ENCODE data around the gene CPNE4. TPM values are rescaled to one million over a fixed set of nuclear protein-coding genes. Genes with fewer than 3 reads are reported as not detected.
"Not testable (repeated sequence)": the region's sequence is repeated elsewhere in the genome, so short reads cannot be mapped to it uniquely, and the experiment has no call there.

The CPNE4 gene
- total RNA-seq, 2 donors from 2014 or later, result 0.31 to 28.0 TPM

- Histone ChIP-seq H3K9me3 (no peaks in the 10 kb centered on the region), H3K27ac (no peak overlapping the region), H3K4me1 (no peaks in the 10 kb centered on the region), H3K4me3 (no peak overlapping the region), H3K27me3 (no peaks in the 10 kb centered on the region), H3K36me3 (no peaks in the 10 kb centered on the region)
- no peak for DNase-seq (ENCODE audit: low spot score)
- no peak for TF ChIP-seq CTCF (IDR thresholded peaks at IDR 0.05)
Observed at GRCh38 chr3:132071043-132071442, 36.2 kb upstream of the CPNE4 start.

- no peak for DNase-seq (ENCODE audit: low spot score)
- Histone ChIP-seq H3K9me3 (no peaks in the 10 kb centered on the region), H3K36me3 (no peaks in the 10 kb centered on the region), H3K4me1 (no peaks in the 10 kb centered on the region), H3K27ac (no peak overlapping the region), H3K4me3 (no peak overlapping the region), H3K27me3 (no peaks in the 10 kb centered on the region)
- TF ChIP-seq CTCF (IDR thresholded peaks at IDR 0.05), result no peak
Observed at GRCh38 chr3:132064114-132064513, 29.3 kb upstream of the CPNE4 start.

DNA sequence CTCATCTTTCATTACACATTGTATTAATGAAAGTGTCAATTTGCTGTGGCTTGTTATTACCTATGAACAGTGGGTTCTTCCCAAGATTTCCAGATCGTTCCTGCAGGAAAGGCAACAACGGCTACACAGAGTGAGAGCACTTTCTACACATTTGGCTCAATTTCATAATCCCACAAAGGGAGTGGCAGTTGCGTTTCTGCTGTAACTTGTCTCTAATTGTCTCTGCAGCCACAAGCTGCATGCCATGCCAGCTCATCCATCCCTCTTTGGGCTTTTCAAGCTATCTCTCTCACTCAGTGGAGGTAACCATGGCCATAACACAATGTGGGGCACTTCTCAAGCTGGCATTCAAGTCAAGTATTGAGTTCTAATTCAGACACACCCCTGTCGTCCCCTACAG lies 27.7 kb upstream of the CPNE4 start:
- H3K27ac ChIP-seq, result no peak overlapping the region
- no peaks in the 10 kb centered on the region for H3K9me3 ChIP-seq
- H3K4me3 ChIP-seq, result no peak overlapping the region
- no peaks in the 10 kb centered on the region for H3K27me3 ChIP-seq
- H3K36me3 ChIP-seq, result no peaks in the 10 kb centered on the region
- no peak for DNase-seq (ENCODE audit: low spot score)
- H3K4me1 ChIP-seq, result no peaks in the 10 kb centered on the region
- no peak for TF ChIP-seq CTCF (IDR thresholded peaks at IDR 0.05)

DNA sequence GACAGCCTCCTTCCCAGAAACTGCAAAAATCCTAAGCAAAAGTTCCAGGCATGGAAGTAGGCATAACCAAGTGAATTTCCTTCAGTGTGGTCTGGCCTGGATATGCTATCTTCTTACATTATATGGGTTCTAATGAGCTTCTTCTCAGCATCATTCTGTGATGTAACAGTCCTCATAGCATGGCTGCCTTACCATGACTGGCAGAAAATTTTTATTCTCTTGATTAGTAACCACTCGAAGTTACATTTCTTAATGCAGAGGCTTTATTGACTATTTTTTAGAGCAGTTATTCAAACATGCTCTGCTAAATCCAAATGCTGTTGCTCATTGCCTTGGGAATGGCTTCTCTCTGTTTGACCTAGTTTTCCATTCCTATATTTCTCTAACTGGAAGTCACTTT lies 21.1 kb upstream of the CPNE4 start:
- Histone ChIP-seq H3K36me3 (no peaks in the 10 kb centered on the region), H3K9me3 (no peaks in the 10 kb centered on the region), H3K4me1 (no peaks in the 10 kb centered on the region), H3K4me3 (no peak overlapping the region), H3K27ac (no peak overlapping the region), H3K27me3 (no peaks in the 10 kb centered on the region)
- TF ChIP-seq CTCF (IDR thresholded peaks at IDR 0.05), result no peak
- DNase-seq (ENCODE audit: low spot score), result no peak

DNA sequence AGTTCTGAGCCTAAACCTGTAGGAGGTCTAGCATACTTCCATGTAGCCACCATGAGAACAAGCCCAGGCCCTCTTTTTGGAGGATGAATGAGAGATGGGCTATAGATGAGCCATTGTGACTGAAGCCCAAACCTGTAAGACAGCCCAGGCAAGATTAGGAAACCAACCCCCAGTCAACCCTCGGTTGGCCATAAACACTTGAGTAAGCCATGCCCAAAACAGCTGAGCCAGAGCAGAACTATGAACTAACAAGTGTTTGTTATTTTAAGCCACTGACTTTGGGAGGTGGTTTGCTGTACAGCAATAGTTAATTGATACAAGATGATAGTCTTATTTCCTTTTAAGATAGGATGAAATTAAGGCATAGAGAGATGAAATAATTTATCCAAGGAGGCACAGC lies 12.4 kb upstream of the CPNE4 start:
- no peak overlapping the region for H3K27ac ChIP-seq

GRCh38 chr3:132044874-132045273 lies 10.1 kb upstream of the CPNE4 start:
- H3K36me3 ChIP-seq; H3K4me3 ChIP-seq; H3K4me1 ChIP-seq; H3K27ac ChIP-seq; DNase-seq (ENCODE audit: low spot score); H3K9me3 ChIP-seq; H3K27me3 ChIP-seq: not testable (repeated sequence)

More for the DNA sequence above, 12.4 kb upstream of the CPNE4 start:
- TF ChIP-seq CTCF (IDR thresholded peaks at IDR 0.05), result no peak
- Histone ChIP-seq H3K27me3 (no peaks in the 10 kb centered on the region), H3K4me3 (no peak overlapping the region), H3K9me3 (no peaks in the 10 kb centered on the region), H3K4me1 (no peaks in the 10 kb centered on the region), H3K36me3 (no peaks in the 10 kb centered on the region)
- DNase-seq (ENCODE audit: low spot score), result no peak
